GM21825 (cell line): ENCODE data around the gene SFN.
A peak's percentile ranks its signal among the peaks of the same experiment; 100 is the strongest.
"Not testable (repeated sequence)": the region's sequence is repeated elsewhere in the genome, so short reads cannot be mapped to it uniquely, and the experiment has no call there.

ENCODE experiments used
- ATAC-seq: cut with Tn5 transposase; IDR thresholded peaks from one replicate; pipeline ENCODE4 v1.9.1; 2021; ENCODE audit warnings: mild to moderate bottlenecking, moderate library complexity; ENCODE audit not compliant: unreplicated experiment

SFN gene

GRCh38 chr1:26861889-26862378 lies 1.0 kb upstream of the SFN start:
- no peak for ATAC-seq

- no peak for ATAC-seq
Measured at GRCh38 chr1:26863685-26864077, 732 bp downstream of the SFN start.

GRCh38 chr1:26864610-26865480 lies 1.9 kb downstream of the SFN start:
- ATAC-seq, result peak; percentile 85

GRCh38 chr1:26873097-26873496 lies 10.1 kb downstream of the SFN start:
- ATAC-seq, result not testable (repeated sequence)

DNA sequence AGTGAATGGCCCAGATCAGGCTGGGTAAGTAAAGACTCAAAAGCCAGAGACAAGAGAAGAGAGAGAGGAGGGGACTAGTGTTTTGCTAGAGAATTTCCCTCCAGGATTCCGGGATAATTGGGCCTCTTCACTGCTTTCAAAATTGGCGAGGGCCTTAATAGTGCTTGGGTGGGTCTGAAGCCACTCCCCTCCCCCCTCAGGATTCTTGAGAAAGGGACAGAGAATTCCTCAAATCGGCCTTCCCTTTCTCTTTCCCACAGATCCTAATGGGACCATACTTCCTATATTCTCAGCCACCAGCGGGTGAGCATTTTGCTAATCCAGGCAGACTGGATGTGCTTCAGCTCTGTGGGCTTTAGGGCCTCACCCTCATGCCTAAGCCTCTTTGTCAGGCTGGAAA lies 11.9 kb downstream of the SFN start:
- no peak for ATAC-seq

GRCh38 chr1:26877326-26877725 lies 14.4 kb downstream of the SFN start:
- no peak for ATAC-seq

- ATAC-seq, result no peak
Measured at GRCh38 chr1:26879793-26880192, 16.8 kb downstream of the SFN start.

- not testable (repeated sequence) for ATAC-seq
Measured at GRCh38 chr1:26881611-26882010, 18.7 kb downstream of the SFN start.

GRCh38 chr1:26882696-26883463 lies 19.9 kb downstream of the SFN start:
- ATAC-seq, result no peak

DNA sequence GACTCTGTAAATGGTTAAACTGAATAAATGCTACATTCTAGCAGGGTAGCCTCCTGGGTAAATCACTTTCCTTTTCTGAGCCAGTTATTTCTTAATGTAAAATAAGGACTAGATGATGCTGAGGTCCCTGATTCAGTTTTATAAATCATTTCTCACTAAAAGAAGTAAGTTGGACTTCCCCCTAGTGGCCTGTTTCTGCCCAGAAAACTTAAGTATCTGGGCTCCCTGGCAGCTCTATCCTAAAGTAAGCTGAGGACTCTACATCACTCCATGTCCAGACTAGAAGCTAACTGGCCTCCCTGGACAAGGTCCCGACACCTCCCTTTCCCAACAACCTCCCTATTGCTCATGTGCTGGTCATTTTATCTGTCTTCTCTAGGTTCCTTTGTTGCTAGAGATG lies 24.2 kb downstream of the SFN start:
- no peak for ATAC-seq

GRCh38 chr1:26888231-26888630 lies 25.3 kb downstream of the SFN start:
- ATAC-seq, result no peak

GRCh38 chr1:26889551-26890466 lies 26.9 kb downstream of the SFN start, which contains the start of gene GPN2:
Gene GPN2, minus strand, starts transcription at chr1:26890283. Its CDS starts 187 bp downstream, at chr1:26890096.
- peak; percentile 83 for ATAC-seq

GRCh38 chr1:26890467-26890796 lies 27.5 kb downstream of the SFN start:
- peak; percentile 21 for ATAC-seq

- no peak for ATAC-seq
Measured at GRCh38 chr1:26894263-26894662, 31.3 kb downstream of the SFN start.

- no peak for ATAC-seq
Measured at GRCh38 chr1:26897351-26897750, 34.4 kb downstream of the SFN start.

DNA sequence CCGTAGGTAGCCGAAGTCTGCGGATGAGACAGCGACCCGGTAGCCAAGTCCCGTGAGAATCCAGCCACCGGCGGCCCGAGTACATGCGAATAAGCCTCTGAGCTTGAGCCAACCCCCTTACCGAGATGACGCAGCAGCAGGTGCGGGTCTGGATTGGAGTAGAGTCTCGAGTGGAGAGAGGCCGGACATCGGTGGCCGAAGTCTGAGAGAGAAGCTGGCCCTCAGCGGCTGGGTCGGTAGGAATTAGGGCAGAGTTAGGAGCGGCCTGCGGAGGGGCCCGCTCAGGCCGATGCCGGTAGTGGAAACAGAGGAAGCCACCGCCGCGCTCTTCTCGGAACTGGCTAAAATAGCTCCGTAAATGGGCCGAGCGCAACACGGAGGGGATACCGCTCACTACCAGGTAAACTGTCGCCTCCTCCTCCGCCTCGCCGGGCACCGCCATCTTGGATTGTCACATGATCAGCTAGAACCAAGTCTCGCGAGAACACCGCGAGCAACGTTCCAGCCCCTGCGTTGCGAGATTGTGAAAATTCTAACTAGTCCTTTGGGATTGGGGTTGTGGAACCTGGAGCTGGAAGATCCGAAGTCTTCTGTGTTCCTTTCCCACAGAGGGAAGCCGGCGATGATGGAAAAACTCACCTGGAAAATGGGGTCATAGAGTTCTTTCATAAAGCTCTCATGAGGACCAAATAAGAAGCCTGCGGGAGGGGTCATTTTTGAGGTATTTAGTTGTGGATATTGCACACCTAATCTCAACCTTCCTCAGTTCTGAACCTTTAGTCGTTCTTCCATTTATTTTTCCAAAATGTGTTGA lies 37.3 kb downstream of the SFN start, which contains the start of gene GPATCH3:
GPATCH3 (minus strand) TSS at position 467 of the 814 bp plus-strand sequence; CDS start at position 442, 25 bp downstream.
- peak; percentile 78 for ATAC-seq

DNA sequence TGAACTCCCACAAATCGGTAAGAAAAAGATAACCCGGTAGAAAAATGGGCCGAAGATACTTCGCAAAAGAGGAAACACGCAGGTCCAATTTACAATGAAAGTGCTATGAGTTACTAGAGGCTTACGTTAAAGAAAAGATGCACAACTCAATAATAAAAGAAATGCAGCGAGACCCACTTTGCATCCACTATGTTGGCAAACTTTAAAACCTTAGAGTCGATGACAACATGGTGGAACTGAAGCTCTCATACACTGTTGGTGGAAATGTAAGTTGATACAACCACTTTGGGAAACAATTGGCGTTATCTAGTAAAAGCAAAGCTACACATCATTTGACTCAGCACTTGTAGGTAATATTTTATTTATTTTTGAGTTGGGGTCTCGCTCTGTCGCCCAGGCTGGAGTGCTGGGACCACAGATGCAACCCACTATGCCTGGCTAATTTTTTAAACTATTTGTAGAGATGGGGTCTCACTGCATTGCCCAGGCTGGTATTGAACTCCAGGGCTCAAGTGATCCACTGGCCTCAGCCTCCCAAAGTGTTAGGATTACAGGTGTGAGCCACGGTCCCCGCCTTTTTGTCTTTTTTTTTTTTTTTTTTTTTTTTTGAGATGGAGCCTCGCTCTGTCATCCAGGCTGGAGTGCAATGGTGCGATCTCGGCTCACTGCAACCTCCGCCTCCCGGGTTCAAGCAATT lies 38.0 kb downstream of the SFN start:
- no peak for ATAC-seq

DNA sequence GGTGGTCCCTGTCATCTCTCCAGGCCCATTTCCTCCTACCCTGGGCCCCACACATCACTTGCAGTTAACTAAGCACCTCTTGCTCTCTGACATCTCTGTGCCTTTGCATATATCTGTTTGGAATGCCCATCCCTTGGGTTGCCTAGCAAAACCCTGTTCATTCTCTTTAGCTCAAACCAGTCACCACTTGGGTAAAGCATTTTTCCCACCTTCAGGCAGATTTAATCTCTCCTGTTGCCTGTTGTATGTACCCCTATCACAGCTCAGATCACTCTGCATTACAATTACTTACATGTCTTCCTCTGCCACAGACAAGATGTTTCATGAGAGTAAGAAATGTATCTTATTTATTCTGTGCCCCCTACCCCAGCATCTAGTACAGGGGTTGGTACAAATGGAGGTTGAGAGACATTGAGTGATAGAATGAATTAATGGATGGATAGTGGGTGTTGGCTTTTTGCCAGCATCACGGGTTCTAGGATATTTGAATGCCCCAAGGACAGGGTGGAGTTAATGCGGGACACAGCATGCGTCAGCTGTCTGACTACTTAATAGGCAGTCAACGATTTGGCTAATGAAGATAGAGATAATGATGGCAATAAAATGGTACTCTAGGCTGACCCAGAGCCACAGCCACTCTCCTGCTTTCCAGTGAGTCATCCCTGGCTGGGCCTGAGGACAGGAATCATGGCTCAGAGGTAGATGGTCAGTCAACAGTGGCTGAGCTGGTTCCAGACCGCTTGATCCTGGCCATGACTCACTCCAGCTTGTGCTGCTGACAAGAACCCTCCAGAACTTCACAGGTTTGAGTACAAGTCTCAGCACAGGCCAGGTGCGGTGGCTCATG lies 44.3 kb downstream of the SFN start:
- no peak for ATAC-seq
